HG02678 (cell line): Measurements from ENCODE around the gene SPC25.
A peak's percentile ranks its signal among the peaks of the same experiment; 100 is the strongest.
"Not testable (repeated sequence)": the region's sequence is repeated elsewhere in the genome, so short reads cannot be mapped to it uniquely, and the experiment has no call there.

Experiments used
- ATAC-seq: cut with Tn5 transposase; IDR thresholded peaks from one replicate; pipeline ENCODE4 v1.9.1; 2021; ENCODE audit warnings: mild to moderate bottlenecking, moderate library complexity; ENCODE audit not compliant: unreplicated experiment

The SPC25 gene

GRCh38 chr2:168890006-168890782, at the start of gene SPC25:
Gene SPC25, minus strand, starts transcription at chr2:168890430. Its CDS starts 911 bp downstream, at chr2:168889519.
- peak; percentile 100 for ATAC-seq

- no peak for ATAC-seq
Observed at GRCh38 chr2:168939918-168940317, 49.7 kb upstream of the SPC25 start.

GRCh38 chr2:168939061-168939460, 48.8 kb upstream of the SPC25 start:
- ATAC-seq, result no peak

GRCh38 chr2:168935810-168936581, 45.8 kb upstream of the SPC25 start:
- ATAC-seq, result no peak

GRCh38 chr2:168934826-168935225, 44.6 kb upstream of the SPC25 start:
- no peak for ATAC-seq

- not testable (repeated sequence) for ATAC-seq
Observed at GRCh38 chr2:168932174-168932573, 41.9 kb upstream of the SPC25 start.

GRCh38 chr2:168930242-168930641, 40.0 kb upstream of the SPC25 start:
- no peak for ATAC-seq

GRCh38 chr2:168929031-168929430, 38.8 kb upstream of the SPC25 start:
- no peak for ATAC-seq

GRCh38 chr2:168928113-168928831, 38.0 kb upstream of the SPC25 start:
- ATAC-seq, result no peak

- no peak for ATAC-seq
Observed at GRCh38 chr2:168926621-168927386, 36.6 kb upstream of the SPC25 start.

GRCh38 chr2:168920504-168921157, 30.4 kb upstream of the SPC25 start:
- ATAC-seq, result no peak

GRCh38 chr2:168916331-168916675, 26.1 kb upstream of the SPC25 start:
- ATAC-seq, result no peak

GRCh38 chr2:168915441-168916330, 25.5 kb upstream of the SPC25 start:
- no peak for ATAC-seq

- ATAC-seq, result no peak
Observed at GRCh38 chr2:168913495-168913894, 23.3 kb upstream of the SPC25 start.

- ATAC-seq, result no peak
Observed at GRCh38 chr2:168912901-168913369, 22.7 kb upstream of the SPC25 start.

GRCh38 chr2:168912466-168912865, 22.2 kb upstream of the SPC25 start:
- ATAC-seq, result no peak

- no peak for ATAC-seq
Observed at GRCh38 chr2:168910330-168910729, 20.1 kb upstream of the SPC25 start.

GRCh38 chr2:168907940-168908662, 17.9 kb upstream of the SPC25 start:
- ATAC-seq, result no peak

- no peak for ATAC-seq
Observed at GRCh38 chr2:168904358-168904757, 14.1 kb upstream of the SPC25 start.
